ENCODE results near the gene SPOCK1.

DNA sequence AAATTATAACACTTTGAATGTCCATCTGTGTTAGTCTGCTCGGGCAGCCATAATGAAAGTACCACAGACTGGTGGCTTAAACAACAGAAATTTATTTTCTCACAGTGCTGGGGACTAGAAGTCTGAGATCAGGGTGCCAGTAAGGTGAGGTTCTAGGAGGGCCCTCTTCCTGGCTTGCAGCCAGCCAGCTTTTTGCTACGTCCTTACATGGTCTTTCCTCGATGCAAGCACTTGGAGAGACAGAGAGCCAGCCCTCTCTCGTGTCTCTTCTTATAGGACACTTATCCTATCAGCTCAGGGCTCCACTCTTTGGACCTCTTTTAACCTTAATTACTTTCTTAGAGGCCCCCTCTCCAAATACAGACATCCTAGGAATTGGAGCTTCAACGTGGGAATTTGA lies 351.8 kb downstream of the SPOCK1 start:
- TF ChIP-seq, protein P1, sequence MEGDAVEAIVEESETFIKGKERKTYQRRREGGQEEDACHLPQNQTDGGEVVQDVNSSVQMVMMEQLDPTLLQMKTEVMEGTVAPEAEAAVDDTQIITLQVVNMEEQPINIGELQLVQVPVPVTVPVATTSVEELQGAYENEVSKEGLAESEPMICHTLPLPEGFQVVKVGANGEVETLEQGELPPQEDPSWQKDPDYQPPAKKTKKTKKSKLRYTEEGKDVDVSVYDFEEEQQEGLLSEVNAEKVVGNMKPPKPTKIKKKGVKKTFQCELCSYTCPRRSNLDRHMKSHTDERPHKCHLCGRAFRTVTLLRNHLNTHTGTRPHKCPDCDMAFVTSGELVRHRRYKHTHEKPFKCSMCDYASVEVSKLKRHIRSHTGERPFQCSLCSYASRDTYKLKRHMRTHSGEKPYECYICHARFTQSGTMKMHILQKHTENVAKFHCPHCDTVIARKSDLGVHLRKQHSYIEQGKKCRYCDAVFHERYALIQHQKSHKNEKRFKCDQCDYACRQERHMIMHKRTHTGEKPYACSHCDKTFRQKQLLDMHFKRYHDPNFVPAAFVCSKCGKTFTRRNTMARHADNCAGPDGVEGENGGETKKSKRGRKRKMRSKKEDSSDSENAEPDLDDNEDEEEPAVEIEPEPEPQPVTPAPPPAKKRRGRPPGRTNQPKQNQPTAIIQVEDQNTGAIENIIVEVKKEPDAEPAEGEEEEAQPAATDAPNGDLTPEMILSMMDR (IDR thresholded peaks at IDR 0.05; ENCODE audit: low read depth, low read length) = no peak
- no peak for TF ChIP-seq POLR2A (IDR thresholded peaks at IDR 0.05; ENCODE audit: extremely low read depth, insufficient read length)
